Measurements from ENCODE around the gene CPT1C. TPM values are rescaled to one million over a fixed set of nuclear protein-coding genes. Genes with fewer than 3 reads are reported as not detected.

CPT1C gene
- total RNA-seq, 1 experiment from 2014 or later: not detected

GRCh38 chr19:49684983-49685553 is 5.8 kb upstream of the CPT1C start:
- no TSS peak for BruUV-seq (replicated peaks)
- Mint-ChIP-seq H3K27ac (ENCODE audit: low read depth, unreplicated experiment) (peak overlapping the region; percentile 57), H3K9me3 (ENCODE audit: unreplicated experiment) (no peaks in the 10 kb centered on the region), H3K4me3 (ENCODE audit: unreplicated experiment) (no peak overlapping the region), H3K27me3 (ENCODE audit: insufficient read depth, unreplicated experiment) (no peaks in the 10 kb centered on the region), H3K36me3 (ENCODE audit: insufficient read depth, unreplicated experiment) (peaks cover 86% of the 10 kb centered on the region), H3K4me1 (ENCODE audit: insufficient read depth, unreplicated experiment) (peaks cover 6% of the 10 kb centered on the region)
- ChIA-PET CTCF (interaction anchor here (0.6 to 1.6 kb wide), 9 partner anchors 8 to 581 kb away, joined by 3 to 8 read pairs (median 3); no protein-coding TSS in a partner anchor), POLR2A (interaction anchor here (1.0 kb wide), 1 partner anchor 44 kb away, joined by 4 read pairs; no protein-coding TSS in a partner anchor)
- TF ChIP-seq CTCF (IDR thresholded peaks at IDR 0.05; ENCODE audit: unreplicated experiment): peak; percentile 13
- DNase-seq (ENCODE audit: unreplicated experiment): no peak
- intact Hi-C loops (cut with micrococcal nuclease): no loop called here

GRCh38 chr19:49685845-49686332 is 5.0 kb upstream of the CPT1C start:
- no peaks in the 10 kb centered on the region for H3K9me3 Mint-ChIP-seq (ENCODE audit: unreplicated experiment)
- ChIA-PET POLR2A (no interaction called here), CTCF (interaction anchor here (0.6 to 1.0 kb wide), 5 partner anchors 9 to 580 kb away, joined by 3 to 8 read pairs (median 3); no protein-coding TSS in a partner anchor)
- DNase-seq (ENCODE audit: unreplicated experiment): no peak
- no TSS peak for BruUV-seq (replicated peaks)
- no peak overlapping the region for H3K4me3 Mint-ChIP-seq (ENCODE audit: unreplicated experiment)
- no peak for TF ChIP-seq CTCF (IDR thresholded peaks at IDR 0.05; ENCODE audit: unreplicated experiment)
- intact Hi-C loops (cut with micrococcal nuclease): no loop called here
- peaks cover 12% of the 10 kb centered on the region for H3K4me1 Mint-ChIP-seq (ENCODE audit: insufficient read depth, unreplicated experiment)
- no peaks in the 10 kb centered on the region for H3K27me3 Mint-ChIP-seq (ENCODE audit: insufficient read depth, unreplicated experiment)
- peak overlapping the region; percentile 57 for H3K27ac Mint-ChIP-seq (ENCODE audit: low read depth, unreplicated experiment)
- peaks cover 81% of the 10 kb centered on the region for H3K36me3 Mint-ChIP-seq (ENCODE audit: insufficient read depth, unreplicated experiment)

GRCh38 chr19:49686503-49687088 is 4.3 kb upstream of the CPT1C start:
- no TSS peak for BruUV-seq (replicated peaks)
- Mint-ChIP-seq H3K27me3 (ENCODE audit: insufficient read depth, unreplicated experiment) (no peaks in the 10 kb centered on the region), H3K4me3 (ENCODE audit: unreplicated experiment) (no peak overlapping the region), H3K27ac (ENCODE audit: low read depth, unreplicated experiment) (no peak overlapping the region), H3K36me3 (ENCODE audit: insufficient read depth, unreplicated experiment) (peaks cover 74% of the 10 kb centered on the region), H3K9me3 (ENCODE audit: unreplicated experiment) (no peaks in the 10 kb centered on the region), H3K4me1 (ENCODE audit: insufficient read depth, unreplicated experiment) (peaks cover 14% of the 10 kb centered on the region)
- ChIA-PET CTCF (interaction anchor here (0.6 to 1.0 kb wide), 4 partner anchors 13 to 196 kb away, joined by 3 to 4 read pairs (median 4); no protein-coding TSS in a partner anchor), POLR2A (interaction anchor here (0.6 kb wide), 1 partner anchor 64 kb away, joined by 3 read pairs; no protein-coding TSS in a partner anchor)
- no peak for DNase-seq (ENCODE audit: unreplicated experiment)
- no peak for TF ChIP-seq CTCF (IDR thresholded peaks at IDR 0.05; ENCODE audit: unreplicated experiment)
- intact Hi-C loops (cut with micrococcal nuclease): no loop called here

GRCh38 chr19:49687150-49687549 is 3.8 kb upstream of the CPT1C start:
- Mint-ChIP-seq H3K4me3 (ENCODE audit: unreplicated experiment) (no peak overlapping the region), H3K36me3 (ENCODE audit: insufficient read depth, unreplicated experiment) (peaks cover 68% of the 10 kb centered on the region), H3K27ac (ENCODE audit: low read depth, unreplicated experiment) (no peak overlapping the region), H3K4me1 (ENCODE audit: insufficient read depth, unreplicated experiment) (peaks cover 14% of the 10 kb centered on the region), H3K27me3 (ENCODE audit: insufficient read depth, unreplicated experiment) (no peaks in the 10 kb centered on the region), H3K9me3 (ENCODE audit: unreplicated experiment) (no peaks in the 10 kb centered on the region)
- POLR2A ChIA-PET: no interaction called here
- no peak for DNase-seq (ENCODE audit: unreplicated experiment)
- intact Hi-C loops (cut with micrococcal nuclease): no loop called here
- TF ChIP-seq CTCF (IDR thresholded peaks at IDR 0.05; ENCODE audit: unreplicated experiment): no peak
- no TSS peak for BruUV-seq (replicated peaks)
- CTCF ChIA-PET: interaction anchor here (0.6 kb wide), 2 partner anchors 9 to 14 kb away, joined by 3 to 4 read pairs; no protein-coding TSS in a partner anchor

Data from MCF 10A (cell line).